GM21367 (cell line): ENCODE data around the gene SBF1.

Experiments
- ATAC-seq: cut with Tn5 transposase; IDR thresholded peaks from one replicate; pipeline ENCODE4 v1.9.1; 2021; ENCODE audit not compliant: unreplicated experiment

SBF1 gene

DNA sequence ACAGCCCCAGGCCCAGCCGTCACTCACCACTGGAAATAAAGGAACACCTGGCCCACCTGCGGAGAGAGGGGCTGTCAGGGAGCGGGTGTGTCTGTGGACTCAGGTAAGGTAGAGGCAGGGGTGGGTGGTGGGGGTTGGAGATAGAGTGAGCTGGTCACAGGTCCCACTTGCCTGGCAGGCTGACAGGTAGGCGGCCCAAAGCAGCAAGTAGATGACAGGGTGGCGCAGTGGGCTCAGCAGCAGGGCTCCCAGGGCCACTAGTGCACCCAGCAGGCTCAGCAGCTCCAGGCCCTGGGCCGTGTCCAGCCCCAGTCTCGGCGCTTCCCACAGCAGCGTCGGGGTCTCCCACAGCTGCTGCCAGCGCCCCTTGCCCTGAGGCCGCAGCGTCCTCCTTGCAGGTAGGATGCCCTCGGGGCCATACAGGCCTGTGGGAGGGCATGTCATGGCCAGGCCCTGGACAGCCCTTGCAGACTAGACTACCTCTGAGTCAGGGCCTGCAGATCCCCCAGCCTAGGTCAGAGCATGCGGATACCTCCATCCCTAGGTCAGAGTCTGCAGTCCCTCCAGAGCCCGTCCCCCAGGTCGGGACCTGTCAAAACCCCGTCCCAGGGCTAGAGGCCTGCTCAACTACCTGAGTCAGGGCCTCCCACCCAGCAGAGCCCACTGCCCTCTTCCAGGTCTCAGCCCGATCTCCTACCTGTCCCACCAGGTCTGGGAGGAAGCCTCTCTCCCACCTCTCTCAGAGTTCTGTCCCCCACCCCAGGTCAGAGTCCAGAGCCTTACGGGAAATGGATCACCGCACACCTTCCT is 32.0 kb upstream of the SBF1 start:
- no peak for ATAC-seq

DNA sequence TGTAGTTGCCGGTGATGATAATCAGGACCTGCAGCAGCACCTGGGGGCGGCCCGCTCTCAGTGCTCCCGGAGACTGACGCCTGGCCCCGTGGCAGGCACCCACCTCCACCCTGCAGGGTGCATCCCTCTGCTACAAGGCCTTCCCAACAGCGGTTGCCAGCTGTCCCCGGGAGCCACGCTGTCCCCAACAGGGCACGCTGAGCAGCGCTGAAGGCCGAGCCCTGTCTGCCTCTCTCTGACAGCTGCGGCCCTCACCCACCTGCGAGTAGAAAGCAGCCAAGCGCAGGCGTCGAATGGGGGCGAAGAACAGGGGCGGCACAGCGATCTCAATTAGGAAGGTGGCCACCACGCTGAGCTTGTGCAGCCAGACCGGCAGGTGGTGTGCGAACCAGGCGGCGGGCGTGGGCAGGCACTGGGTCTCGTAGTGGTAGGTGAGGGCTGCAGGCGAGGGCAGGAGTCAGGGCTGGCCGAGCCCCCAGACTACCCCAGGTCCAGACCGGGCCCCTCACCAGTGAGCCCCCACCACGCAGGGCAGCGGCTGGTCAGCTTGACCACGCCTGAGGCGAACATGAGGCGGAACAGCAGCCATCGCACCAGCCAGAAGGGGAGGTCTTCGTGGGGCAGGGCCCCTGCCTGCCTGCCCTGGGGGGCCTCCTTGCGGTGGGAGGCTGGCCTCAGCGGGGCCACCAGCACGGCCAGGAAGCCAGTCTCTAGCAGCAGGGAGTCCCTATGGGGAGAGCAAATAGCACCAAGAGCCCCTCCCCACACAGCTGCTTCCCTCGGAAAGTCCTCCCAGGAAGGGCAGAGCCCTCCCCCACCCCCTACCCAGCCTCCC is 31.2 kb upstream of the SBF1 start:
- no peak for ATAC-seq

DNA sequence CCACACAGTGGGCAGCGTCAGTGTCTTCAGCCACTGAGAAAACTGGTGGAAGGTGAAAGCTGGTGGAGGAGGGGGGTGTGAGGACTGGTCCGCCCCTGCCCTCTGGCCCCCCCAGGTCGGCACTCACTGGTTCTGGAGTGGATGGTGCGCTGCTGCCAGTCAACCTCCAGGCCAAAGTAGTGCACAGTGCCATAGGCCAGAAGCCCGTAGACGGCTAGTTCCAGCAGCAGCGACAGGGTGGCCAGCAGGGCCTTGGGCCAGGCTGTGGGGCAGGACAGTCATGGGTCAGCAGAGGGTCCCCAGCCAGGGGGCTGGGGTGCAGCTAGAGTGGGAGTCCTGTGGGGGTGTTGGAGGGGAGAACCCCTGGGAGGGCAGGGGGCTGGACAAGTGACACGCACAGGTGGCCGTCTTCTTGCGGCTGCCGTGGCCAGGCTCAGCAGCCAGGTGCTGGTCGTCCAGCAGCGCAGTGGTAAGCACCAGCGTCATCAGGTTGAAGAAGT is 30.5 kb upstream of the SBF1 start:
- ATAC-seq: no peak

DNA sequence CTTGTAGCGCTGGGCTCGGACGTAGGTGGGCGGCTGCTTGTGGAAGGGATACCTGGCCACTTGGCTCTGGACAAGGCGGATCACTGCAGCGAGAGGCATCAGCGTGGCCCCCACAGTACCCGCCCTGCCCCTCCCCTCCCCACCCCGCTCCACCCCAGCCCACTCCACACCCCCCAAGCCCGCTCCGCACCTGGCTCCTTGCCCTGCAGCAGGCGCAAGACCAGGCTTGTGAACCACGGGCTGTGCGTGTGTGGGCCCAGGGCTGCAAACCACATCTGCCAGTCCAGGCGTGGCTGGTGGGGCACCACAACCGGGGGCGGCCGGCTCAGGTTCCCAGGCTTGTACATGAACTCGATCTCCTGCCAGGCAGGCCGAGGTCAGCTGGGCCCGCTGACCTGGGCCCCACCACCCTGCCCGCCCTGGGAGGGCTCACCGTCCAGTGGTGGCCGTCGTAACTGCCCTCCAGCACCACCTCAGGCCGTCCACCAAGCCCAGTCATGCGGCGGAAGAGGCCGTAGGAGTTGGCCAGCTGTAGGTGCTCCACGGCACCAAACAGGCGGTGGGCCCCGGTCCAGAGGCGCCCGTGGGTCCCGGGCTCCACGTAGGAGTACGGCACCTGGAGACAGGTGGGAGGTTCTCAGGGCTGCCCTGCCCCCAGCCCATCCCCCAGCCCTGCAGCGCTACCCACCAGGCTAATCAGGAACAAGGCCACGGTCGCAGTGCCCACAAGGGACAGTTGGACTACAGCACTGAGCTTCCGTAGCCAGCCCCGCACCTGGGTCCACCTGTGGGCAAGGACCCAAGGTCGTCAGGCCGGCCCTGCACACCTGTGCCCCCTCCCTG is 29.8 kb upstream of the SBF1 start:
- no peak for ATAC-seq

DNA sequence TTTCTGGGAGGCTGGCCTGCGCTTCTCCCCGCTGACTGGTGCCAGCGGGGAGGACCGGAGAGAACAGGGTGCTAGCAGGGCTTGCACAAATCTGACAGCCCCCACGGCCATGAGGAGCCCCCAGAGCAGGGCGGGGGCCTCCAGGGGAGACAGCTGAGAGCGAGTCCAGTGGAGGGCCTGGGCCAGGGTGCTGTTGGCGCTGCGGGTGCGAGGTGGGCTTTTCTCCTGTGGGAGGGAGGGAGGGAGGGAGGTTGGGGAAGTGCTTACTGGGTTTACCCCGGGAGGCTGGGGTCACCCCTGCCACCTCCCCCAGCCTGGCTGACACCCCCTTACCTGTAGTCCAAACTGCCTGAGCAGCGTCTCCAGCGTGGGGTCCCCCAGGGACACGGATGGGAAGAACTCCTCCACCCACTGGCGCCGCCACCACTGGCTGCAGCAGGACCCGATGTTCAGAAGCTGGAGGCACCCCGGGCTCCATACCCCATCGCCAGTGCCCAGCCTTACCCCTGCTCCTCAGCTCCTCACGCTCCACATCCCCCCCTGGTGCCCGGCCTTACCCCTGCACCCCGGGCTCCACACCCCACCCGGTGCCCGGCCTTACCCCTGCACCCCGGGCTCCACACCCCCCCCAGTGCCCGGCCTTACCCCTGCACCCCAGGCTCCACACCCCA is 28.8 kb upstream of the SBF1 start:
- no peak for ATAC-seq

DNA sequence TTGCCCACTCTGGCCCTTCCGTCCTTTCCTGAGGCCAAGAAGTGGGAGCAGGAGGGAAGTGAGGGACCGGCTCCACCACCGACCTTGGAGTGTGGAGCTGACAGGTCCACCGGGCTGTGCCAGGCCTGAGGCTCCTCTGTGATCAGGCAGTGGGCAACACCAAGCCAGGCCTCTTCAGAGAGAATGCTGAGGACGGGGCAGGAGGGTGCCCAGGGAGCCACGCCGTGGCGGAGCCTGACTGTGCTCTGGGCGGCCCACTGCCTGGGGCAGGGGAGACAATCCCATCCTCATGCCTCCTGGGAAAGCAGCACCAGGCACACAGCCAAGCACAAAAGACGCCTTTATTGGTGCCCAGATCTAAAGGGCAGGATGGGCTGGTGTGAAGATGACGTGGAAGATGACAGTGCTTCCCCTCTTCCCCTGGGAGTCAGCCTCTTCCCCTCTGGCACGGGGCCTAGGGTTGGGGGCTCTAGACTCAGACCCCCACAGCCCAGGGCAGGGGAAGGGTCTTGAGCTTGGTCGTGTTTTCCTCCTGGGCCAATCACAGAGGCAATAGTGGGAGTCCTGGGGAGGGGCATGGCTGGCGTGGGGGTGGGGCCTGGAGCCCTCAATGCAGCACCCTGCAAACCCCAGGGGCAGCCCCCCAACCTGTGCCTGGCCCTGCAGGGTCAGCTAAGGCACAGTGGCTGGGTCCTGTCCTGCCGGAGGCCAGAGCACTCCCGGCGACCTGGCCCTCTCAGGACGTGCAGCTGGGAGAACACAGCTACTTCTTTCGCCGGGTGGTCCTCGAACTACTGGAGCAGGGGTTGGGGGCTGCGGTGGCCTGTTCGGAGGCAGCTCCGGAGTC is 28.0 kb upstream of the SBF1 start:
- no peak for ATAC-seq

DNA sequence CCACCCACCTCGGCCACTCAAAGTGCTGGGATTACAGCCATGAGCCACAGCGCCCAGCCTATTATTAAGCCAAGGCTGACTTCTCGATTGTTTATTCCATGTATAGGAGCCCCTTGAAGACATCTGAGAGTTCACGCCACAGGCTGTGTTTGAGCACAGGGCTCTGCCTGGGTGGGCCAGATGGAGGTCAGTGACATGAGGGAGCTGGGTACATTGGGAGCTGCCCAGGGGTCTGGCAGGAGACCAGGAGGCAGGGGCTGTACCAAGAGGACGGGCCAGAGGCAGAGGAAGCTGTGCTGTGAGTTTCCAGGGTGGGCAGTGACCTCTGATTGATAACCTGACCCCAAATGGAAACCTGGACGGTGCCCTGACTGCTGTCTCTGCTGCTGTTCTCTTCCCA is 27.3 kb upstream of the SBF1 start:
- ATAC-seq: no peak

DNA sequence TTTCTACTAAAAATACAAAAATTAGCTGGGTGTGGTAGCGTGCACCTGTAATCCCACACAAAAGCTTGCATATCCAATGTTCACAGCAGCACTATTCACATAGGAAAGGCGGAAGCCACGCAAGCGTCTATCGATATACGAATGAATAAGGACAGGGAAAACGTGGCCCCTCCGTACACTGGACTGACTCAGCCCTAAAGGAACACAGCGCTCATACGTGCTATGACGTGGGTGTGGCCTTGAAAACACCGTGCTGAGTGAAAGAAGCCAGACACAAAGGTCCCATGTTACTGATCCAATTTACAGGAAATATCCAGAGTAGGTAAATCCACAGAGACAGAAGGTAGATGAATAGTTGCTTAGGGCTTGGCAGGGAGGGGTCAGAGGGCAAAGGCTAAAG is 25.6 kb upstream of the SBF1 start:
- no peak for ATAC-seq

DNA sequence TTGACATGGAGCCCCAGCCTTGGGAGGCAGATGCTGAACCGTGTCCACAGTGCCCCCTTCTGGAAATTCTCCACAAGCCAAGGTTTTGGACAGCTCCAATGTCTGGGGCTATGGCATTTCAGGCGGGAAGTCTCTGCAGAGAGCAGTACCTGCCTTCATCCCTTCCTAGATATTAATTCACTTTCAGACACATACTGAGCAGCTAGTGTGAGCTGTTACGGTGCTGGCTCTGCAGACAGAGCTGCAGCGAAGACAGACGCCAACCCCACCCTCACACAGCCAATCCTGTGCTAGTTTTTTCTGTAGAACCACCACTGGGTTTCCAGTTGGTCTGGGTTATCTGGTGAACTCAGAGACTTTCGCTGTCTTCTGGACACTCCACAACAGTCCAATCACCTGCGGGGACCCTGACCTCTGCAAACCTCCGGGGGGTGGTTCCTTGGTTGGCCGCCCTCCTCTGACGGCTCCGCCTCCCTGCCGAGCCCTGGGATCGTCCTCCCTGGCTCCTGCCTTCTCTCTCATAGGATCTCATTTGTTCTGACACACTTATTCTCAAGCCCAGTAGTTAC is 23.6 kb upstream of the SBF1 start:
- no peak for ATAC-seq

DNA sequence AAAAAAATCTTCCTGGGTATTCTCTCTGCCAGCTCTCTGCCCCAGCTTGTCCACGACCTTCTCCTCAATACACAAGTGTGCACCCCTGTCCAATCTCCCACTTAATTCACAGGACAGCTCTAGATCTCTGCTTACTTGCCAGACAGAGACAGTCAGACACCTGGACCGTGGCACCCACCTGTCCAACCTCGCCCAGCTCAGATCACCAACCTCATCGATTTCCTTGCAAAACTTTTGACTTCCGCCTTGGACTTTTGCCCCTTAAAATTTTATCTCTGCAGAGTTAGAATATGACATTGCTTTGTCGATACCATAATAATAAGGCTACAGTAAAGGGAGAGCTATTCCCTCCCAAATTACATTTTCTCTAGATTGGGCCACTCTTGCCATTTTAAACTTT is 22.3 kb upstream of the SBF1 start:
- no peak for ATAC-seq

DNA sequence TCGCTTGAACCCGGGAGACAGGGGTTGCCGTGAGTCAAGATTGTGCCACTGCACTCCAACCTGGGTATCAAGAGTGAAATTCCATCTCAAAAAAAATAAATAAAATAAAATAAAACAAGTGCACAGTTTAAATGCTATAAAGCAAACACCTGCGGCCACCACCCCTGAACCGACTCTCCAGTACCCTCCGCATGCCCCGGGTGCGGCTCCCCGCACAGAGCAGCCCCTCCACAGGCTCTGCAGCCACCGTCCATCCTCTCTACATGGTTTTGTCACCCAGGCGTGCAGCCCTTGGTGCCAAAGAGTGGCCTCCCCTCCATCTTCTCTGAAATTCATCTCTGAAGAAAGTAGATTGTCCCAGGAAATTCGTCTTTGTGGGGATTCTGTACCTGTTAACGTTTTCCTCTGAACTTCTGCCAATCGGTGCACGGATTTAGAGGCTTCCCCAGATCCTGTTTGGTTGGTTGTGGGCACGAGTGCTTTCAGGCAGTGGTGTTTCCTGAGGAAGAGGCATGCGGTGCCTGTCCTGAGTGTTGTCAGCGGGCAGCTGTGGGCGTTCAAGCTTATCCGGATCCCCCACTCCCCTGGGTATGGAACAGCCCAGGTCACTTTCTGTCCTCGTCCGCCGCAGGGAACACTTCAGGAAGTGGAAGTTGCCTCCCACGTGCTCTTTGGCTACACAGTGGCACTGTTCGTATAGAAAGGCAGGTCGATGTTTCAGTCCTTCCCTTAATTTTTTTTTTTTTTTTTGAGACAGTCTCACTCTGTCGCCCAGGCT is 15.9 kb upstream of the SBF1 start:
- ATAC-seq: no peak

DNA sequence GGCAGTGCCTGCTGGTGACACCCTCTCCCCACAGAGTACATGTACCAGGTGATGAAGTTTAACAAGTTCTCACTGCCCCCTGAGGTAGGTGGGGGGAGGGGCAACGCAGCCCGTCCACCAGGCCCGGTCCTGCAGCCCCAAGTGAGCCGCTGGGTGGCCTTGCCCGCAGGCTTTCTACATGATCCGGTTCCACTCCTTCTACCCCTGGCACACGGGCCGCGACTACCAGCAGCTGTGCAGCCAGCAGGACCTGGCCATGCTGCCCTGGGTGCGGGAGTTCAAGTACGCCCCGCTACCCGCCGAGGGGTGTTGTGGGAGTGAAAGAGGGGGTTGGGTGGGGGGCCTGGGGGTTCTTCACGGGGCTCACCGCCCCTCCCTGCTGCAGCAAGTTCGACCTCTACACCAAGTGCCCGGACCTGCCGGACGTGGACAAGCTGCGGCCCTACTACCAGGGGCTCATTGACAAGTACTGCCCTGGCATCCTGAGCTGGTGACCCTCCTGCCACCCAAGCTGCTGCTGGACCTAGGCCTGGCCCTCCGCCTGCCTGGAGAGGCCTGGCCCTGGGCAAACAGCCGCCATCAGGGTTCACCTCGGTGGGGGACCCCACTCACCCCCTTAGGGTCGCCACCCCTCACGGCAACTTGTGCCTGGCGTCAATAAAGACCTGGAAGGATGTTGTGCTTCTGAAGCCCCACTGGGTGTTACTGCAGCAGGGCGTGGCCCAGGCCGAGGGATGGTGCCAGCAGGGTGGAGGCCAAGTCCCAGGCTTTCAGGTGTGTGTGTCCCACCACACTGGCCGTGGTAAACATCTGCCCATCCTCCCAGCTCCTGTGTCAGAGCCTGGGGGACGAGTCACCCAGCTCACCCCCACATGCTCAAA is 14.8 kb upstream of the SBF1 start:
- ATAC-seq: no peak

DNA sequence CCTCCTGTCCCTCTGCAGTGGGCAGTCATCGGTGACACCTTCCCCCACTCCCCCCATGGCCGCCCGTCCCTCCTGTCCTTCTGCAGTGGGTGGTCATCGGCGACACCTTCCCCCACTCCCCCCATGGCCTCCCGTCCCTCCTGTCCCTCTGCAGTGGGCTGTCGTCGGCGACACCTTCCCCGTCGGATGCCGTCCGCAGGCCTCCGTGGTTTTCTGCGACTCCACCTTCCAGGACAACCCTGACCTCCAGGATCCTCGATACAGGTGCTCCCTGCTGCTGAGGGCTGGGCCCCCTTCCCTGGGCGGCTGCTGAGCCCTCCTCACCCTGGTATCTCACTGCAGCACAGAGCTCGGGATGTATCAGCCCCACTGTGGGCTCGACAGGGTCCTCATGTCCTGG is 14.1 kb upstream of the SBF1 start:
- ATAC-seq: no peak

DNA sequence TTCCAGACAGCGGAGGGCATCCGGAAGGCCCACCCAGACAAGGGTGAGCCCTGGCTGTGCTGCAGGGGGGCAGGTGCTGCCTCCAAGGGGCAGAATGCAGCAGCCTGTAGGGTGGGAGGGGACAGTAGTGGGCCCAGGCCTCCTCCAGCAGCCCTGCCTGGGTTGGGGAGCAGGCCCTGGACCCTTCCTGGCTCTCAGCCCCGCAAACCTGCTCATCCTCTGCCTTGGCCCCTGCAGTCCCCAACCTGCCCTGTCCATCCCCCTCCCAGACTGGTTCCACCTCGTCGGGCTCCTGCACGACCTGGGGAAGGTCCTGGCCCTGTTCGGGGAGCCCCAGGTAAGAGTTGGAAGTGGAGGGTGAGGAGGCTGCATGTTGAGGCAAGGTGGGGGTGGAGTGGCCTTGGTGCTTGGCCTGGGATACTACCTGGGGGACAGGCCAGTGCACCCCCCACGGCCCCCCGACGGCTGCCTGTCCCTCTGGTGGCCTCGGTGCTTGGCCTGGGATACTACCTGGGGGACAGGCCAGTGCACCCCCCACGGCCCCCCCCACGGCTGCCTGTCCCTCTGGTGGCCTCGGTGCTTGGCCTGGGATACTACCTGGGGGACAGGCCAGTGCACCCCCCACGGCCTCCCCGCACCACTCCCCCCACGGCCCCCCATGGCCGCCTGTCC is 13.3 kb upstream of the SBF1 start:
- no peak for ATAC-seq

DNA sequence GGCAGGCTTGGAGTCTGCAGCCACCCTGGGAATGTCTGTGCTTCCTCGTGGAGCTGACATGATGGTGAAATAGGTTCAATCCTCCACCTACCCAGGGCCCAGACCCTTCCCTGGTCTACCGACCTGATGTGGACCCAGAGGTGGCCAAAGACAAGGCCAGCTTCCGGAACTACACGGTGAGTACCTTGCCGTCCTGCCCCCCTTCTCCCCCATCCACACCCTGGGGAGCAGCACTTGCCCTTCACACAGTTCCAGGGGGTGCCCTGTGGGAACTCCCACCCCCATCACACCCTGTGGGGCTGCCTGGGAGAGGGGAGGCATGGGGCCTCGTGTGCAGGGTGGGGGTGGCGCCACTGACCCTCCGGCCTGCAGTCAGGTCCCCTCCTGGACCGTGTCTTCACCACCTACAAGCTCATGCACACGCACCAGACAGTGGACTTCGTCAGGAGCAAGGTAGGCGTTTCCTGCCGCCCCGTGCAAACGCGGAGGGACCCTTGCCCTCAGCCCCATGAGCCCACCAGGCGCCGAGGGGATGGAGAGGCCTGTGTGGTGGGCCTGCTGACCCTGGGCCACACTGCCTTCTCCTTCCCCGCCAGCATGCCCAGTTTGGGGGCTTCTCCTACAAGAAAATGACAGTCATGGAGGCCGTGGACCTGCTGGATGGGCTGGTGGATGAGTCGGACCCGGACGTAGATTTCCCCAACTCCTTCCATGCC is 12.6 kb upstream of the SBF1 start:
- ATAC-seq: no peak

DNA sequence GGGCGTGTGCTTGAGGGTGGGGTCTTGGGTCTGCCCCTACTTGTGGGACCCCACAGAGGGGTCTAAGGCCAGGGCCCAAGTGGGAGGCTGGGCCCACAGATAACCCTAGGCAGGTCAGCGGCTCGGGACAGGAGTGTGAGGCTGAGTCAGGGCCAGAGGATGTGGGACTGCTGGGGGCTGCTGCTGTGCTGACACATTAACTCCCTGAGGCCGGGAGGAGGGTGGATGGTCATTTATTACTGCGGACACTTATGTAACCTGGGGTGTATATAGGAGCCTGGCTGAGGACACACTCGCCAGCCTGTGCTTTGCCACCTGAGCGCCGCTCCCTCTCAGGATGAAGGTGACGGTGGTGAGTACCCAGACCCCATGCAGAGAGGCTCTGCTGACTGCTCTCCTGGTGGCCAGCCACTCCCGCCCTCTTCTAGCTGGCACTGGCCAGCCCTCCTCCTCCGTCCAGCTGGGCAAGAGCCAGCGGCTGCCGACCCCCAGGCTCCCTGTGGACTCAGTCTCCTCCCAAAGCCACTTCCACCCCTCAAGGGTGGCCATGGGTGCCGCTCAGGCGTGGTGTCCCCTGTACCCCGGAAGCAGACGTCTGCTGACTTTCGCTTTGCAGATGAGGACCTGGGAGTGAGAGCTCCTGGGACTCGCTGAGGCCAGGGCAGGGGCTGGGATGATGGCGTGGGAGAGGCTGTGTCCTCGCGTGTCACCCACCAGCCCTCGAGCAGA is 11.9 kb upstream of the SBF1 start, which contains the start of gene MIOX:
Gene MIOX, plus strand, starts transcription at position 299 of the 729 bp plus-strand sequence. Its CDS starts 39 bp downstream, at position 338.
- ATAC-seq: no peak
